K562 treated with DMSO at 1 percent for 24 hours (cell line): Measurements from ENCODE around the gene FAM20C. TPM values are rescaled to one million over a fixed set of nuclear protein-coding genes. Genes with fewer than 3 reads are reported as not detected.

Experiments used
- total RNA-seq: library from RNA; unstranded; fragments of 300-600 nt; gene quantifications from 2 replicates; pipeline ENCODE4 v1.2.3, GENCODE V29; 2022; ENCODE audit warnings: low read depth; ENCODE audit not compliant: insufficient read depth

Gene FAM20C
- 0.12 TPM in 1 of 2 replicates, not detected in the other for total RNA-seq

GRCh38 chr7:191981-192649, at the start of gene FAM20C:
TSS of gene FAM20C (plus strand) at chr7:192571. CDS start at chr7:193200, 629 bp downstream.

GRCh38 chr7:289756-290553, 97.6 kb downstream of the FAM20C start, which contains the start of gene FOXL3:
TSS of gene FOXL3 (plus strand) at chr7:290170. CDS start at chr7:290170, 0 bp downstream.

Other genes starting within 250 kb of the FAM20C start
- not detected in 2 replicates for gene FOXL3, start 97.6 kb downstream of the FAM20C start, total RNA-seq